ENCODE measurements around the gene KIF26B.
"Not testable (repeated sequence)": the region's sequence is repeated elsewhere in the genome, so short reads cannot be mapped to it uniquely, and the experiment has no call there.

Gene KIF26B

GRCh38 chr1:245651093-245651492, 496.3 kb downstream of the KIF26B start:
- no peak for DNase-seq (ENCODE audit: low spot score)

GRCh38 chr1:245652116-245652515, 497.3 kb downstream of the KIF26B start:
- DNase-seq (ENCODE audit: low spot score) = no peak

- no peak for DNase-seq (ENCODE audit: low spot score)
These were observed 498.1 kb downstream of the KIF26B start for GRCh38 chr1:245652660-245653427.

- DNase-seq (ENCODE audit: low spot score) = no peak
These were observed 499.8 kb downstream of the KIF26B start for GRCh38 chr1:245654460-245655050.

GRCh38 chr1:245656189-245656717, 501.5 kb downstream of the KIF26B start:
- no peak for DNase-seq (ENCODE audit: low spot score)

- DNase-seq (ENCODE audit: low spot score) = no peak
These were observed 502.6 kb downstream of the KIF26B start for GRCh38 chr1:245657371-245657770.

GRCh38 chr1:245663373-245663772, 508.6 kb downstream of the KIF26B start:
- no peak for DNase-seq (ENCODE audit: low spot score)

- DNase-seq (ENCODE audit: low spot score) = no peak
These were observed 509.1 kb downstream of the KIF26B start for GRCh38 chr1:245663841-245664240.

GRCh38 chr1:245666412-245666811, 511.6 kb downstream of the KIF26B start:
- no peak for DNase-seq (ENCODE audit: low spot score)

- no peak for DNase-seq (ENCODE audit: low spot score)
These were observed 516.6 kb downstream of the KIF26B start for GRCh38 chr1:245671349-245671748.

- DNase-seq (ENCODE audit: low spot score) = no peak
These were observed 517.4 kb downstream of the KIF26B start for GRCh38 chr1:245671966-245672767.

GRCh38 chr1:245672836-245673656, 518.3 kb downstream of the KIF26B start:
- DNase-seq (ENCODE audit: low spot score) = not testable (repeated sequence)

- DNase-seq (ENCODE audit: low spot score) = no peak
These were observed 519.2 kb downstream of the KIF26B start for GRCh38 chr1:245673881-245674414.

- DNase-seq (ENCODE audit: low spot score) = no peak
These were observed 522.9 kb downstream of the KIF26B start for GRCh38 chr1:245677461-245678240.

- no peak for DNase-seq (ENCODE audit: low spot score)
These were observed 524.2 kb downstream of the KIF26B start for GRCh38 chr1:245678860-245679411.

- no peak for DNase-seq (ENCODE audit: low spot score)
These were observed 525.3 kb downstream of the KIF26B start for GRCh38 chr1:245679821-245680780.

- no peak for DNase-seq (ENCODE audit: low spot score)
These were observed 528.1 kb downstream of the KIF26B start for GRCh38 chr1:245682638-245683628.

- DNase-seq (ENCODE audit: low spot score) = no peak
These were observed 528.9 kb downstream of the KIF26B start for GRCh38 chr1:245683676-245684075.
